H1 (cell line): ENCODE data around the gene ALOX5. TPM values are rescaled to one million over a fixed set of nuclear protein-coding genes. Genes with fewer than 3 reads are reported as not detected.

Experiments used
- CTCF ChIA-PET: fragments of 300-600 bp; sonication (Branson Sonifier 250); formaldehyde crosslinking; loops from one replicate; lab custom pipeline; 2021; ENCODE audit not compliant: partially characterized antibody; lab: Charles Lee
- POLR2A ChIA-PET: fragments of 300-600 bp; sonication (Branson Sonifier 250); formaldehyde crosslinking; loops from one replicate; lab custom pipeline; 2021; ENCODE audit warnings: inconsistent platforms; ENCODE audit not compliant: partially characterized antibody; lab: Charles Lee
- DNase-seq, 2 experiments: peaks; one replicate each; pipeline versions ENCODE4 v3.0.0 to v3.0.0-alpha.2; 2010 to 2022; ENCODE audit warnings: low spot score in 2 of 2, low read depth in 1 of 2, mixed read lengths in 1 of 2
- FAIRE-seq: peaks from 2 replicates; lab custom pipeline; 2011; peaks lifted over from hg19 to GRCh38; lab: Jason Lieb, UNC
- H2AFZ ChIP-seq: 2 replicates; pipeline ENCODE4 v1.8.1; 2012; ENCODE audit warnings: low read length, inconsistent platforms
- H2AK5ac ChIP-seq: 2 replicates; pipeline ENCODE4 v1.6.1; 2013; ENCODE audit warnings: low read depth, low read length
- H2BK120ac ChIP-seq: replicated peaks from 2 replicates; pipeline ENCODE3; 2013; ENCODE audit warnings: low read depth, low read length, inconsistent platforms
- H2BK12ac ChIP-seq: 2 replicates; pipeline ENCODE4 v1.6.1; 2013; ENCODE audit warnings: low read depth, low read length
- H2BK15ac ChIP-seq: 2 replicates; pipeline ENCODE4 v1.6.1; 2013; ENCODE audit warnings: low read length
- H2BK20ac ChIP-seq: 2 replicates; pipeline ENCODE4 v1.6.1; 2013; ENCODE audit warnings: low read length
- H2BK5ac ChIP-seq: 2 replicates; pipeline ENCODE4 v1.6.1; 2013; ENCODE audit warnings: low read depth, low read length
- H3K14ac ChIP-seq: 2 replicates; pipeline ENCODE4 v1.6.1; 2013; ENCODE audit warnings: inconsistent platforms; ENCODE audit not compliant: insufficient read length
- H3K18ac ChIP-seq: 2 replicates; pipeline ENCODE4 v1.6.1; 2013; ENCODE audit warnings: low read length; ENCODE audit errors: extremely low read depth
- H3K23ac ChIP-seq: 2 replicates; pipeline ENCODE4 v1.6.1; 2013; ENCODE audit warnings: inconsistent platforms; ENCODE audit not compliant: insufficient read length
- H3K23me2 ChIP-seq: 2 replicates; pipeline ENCODE4 v1.6.1; 2013; ENCODE audit warnings: low read depth, low read length
- H3K27ac ChIP-seq: 2 replicates; pipeline ENCODE4 v1.6.1; 2011; ENCODE audit warnings: low read depth, low read length, inconsistent platforms
- H3K27me3 ChIP-seq, 4 experiments: replicated peaks in 1 of 4; 1 replicate in 1 of 4; 2 replicates in 3 of 4; pipeline versions ENCODE4 v1.6.1 to v1.8.1; 2011 to 2013; ENCODE audit warnings: low read length in 3 of 4, mild to moderate bottlenecking in 3 of 4, inconsistent platforms in 2 of 4, mixed read lengths in 2 of 4, moderate library complexity in 1 of 4; ENCODE audit not compliant: control insufficient read depth in 3 of 4, insufficient read depth in 3 of 4; ENCODE audit errors: extremely low read depth in 1 of 4
- H3K36me3 ChIP-seq, 4 experiments: 2 replicates each; pipeline versions ENCODE4 v1.6.1 to v1.8.1; 2011 to 2013; ENCODE audit warnings: mild to moderate bottlenecking in 4 of 4, low read length in 3 of 4, moderate library complexity in 2 of 4, control low read depth in 1 of 4, inconsistent platforms in 1 of 4; ENCODE audit not compliant: insufficient read depth in 4 of 4, control insufficient read depth in 2 of 4
- H3K4ac ChIP-seq: replicated peaks from 2 replicates; pipeline ENCODE3; 2013; ENCODE audit warnings: low read length, low read depth, mixed read lengths, inconsistent platforms; ENCODE audit not compliant: insufficient read length
- H3K4me1 ChIP-seq, 4 experiments: replicated peaks in 1 of 4; 1 replicate in 1 of 4; 2 replicates in 3 of 4; pipeline versions ENCODE4 v1.6.1 to v1.8.1; 2011 to 2013; ENCODE audit warnings: low read length in 3 of 4, inconsistent platforms in 2 of 4, mixed read lengths in 1 of 4; ENCODE audit not compliant: insufficient read depth in 4 of 4, control insufficient read depth in 3 of 4
- H3K4me2 ChIP-seq, 2 experiments: 2 replicates each; pipeline versions ENCODE4 v1.6.1 to v1.8.1; 2011 to 2013; ENCODE audit warnings: low read depth in 2 of 2, low read length in 2 of 2, control low read depth in 1 of 2, inconsistent platforms in 1 of 2, mild to moderate bottlenecking in 1 of 2; ENCODE audit not compliant: insufficient read depth in 1 of 2
- H3K4me3 ChIP-seq, 4 experiments: fragments of 200-600, 300-600 bp in 1 of 4; sonication (generic), shearing (Covaris generic), sonication (Bioruptor Twin) in 1 of 4; 2 replicates each; pipeline versions ENCODE4 v1.5.1 to v1.8.1; 2011 to 2016; ENCODE audit warnings: low read length in 4 of 4, low read depth in 3 of 4, control low read depth in 2 of 4, inconsistent platforms in 2 of 4, mild to moderate bottlenecking in 2 of 4, mixed read lengths in 1 of 4, moderate library complexity in 1 of 4; ENCODE audit not compliant: insufficient read depth in 2 of 4; ENCODE audit errors: extremely low read depth in 1 of 4
- H3K56ac ChIP-seq: replicated peaks from 2 replicates; pipeline ENCODE3; 2013; ENCODE audit warnings: low read depth, mild to moderate bottlenecking, mixed read lengths, low read length, inconsistent platforms; ENCODE audit not compliant: insufficient read length
- H3K79me1 ChIP-seq: 2 replicates; pipeline ENCODE4 v1.6.1; 2013; ENCODE audit warnings: low read depth, low read length, control low read depth
- H3K79me2 ChIP-seq, 2 experiments: 2 replicates each; pipeline versions ENCODE4 v1.6.1 to v1.8.1; 2012 to 2013; ENCODE audit warnings: low read length in 2 of 2, mild to moderate bottlenecking in 2 of 2, inconsistent platforms in 1 of 2; ENCODE audit not compliant: insufficient read depth in 2 of 2, control insufficient read depth in 1 of 2
- H3K9ac ChIP-seq, 4 experiments: replicated peaks in 1 of 4; 1 replicate in 1 of 4; 2 replicates in 3 of 4; pipeline versions ENCODE4 v1.6.1 to v1.8.1; 2011 to 2013; ENCODE audit warnings: low read depth in 3 of 4, low read length in 3 of 4, control low read depth in 2 of 4, mild to moderate bottlenecking in 2 of 4, moderate library complexity in 2 of 4, inconsistent platforms in 1 of 4; ENCODE audit errors: extremely low read depth in 1 of 4
- H3K9me3 ChIP-seq, 2 experiments: 2 replicates each; pipeline versions ENCODE4 v1.6.1 to v1.8.1; 2012 to 2013; ENCODE audit warnings: mild to moderate bottlenecking in 2 of 2, moderate library complexity in 2 of 2, control low read depth in 1 of 2, inconsistent platforms in 1 of 2, low read depth in 1 of 2, low read length in 1 of 2, mixed read lengths in 1 of 2; ENCODE audit not compliant: insufficient read depth in 2 of 2
- H4K20me1 ChIP-seq, 2 experiments: replicated peaks in 1 of 2; 2 replicates each; pipeline versions ENCODE3 to v1.8.1; 2011 to 2013; ENCODE audit warnings: inconsistent platforms in 2 of 2, low read length in 2 of 2, mild to moderate bottlenecking in 1 of 2; ENCODE audit not compliant: insufficient read depth in 2 of 2, control insufficient read depth in 1 of 2
- H4K5ac ChIP-seq: 2 replicates; pipeline ENCODE4 v1.6.1; 2013; ENCODE audit warnings: low read length, low read depth, mixed read lengths, inconsistent platforms; ENCODE audit not compliant: insufficient read length
- H4K8ac ChIP-seq: 2 replicates; pipeline ENCODE4 v1.8.0; 2013; ENCODE audit warnings: mild to moderate bottlenecking, moderate library complexity, low read length, inconsistent platforms; ENCODE audit not compliant: insufficient read depth; ENCODE audit errors: extremely low read depth
- H4K91ac ChIP-seq: replicated peaks from 2 replicates; pipeline ENCODE3; 2013; ENCODE audit warnings: low read length, mixed read lengths, inconsistent platforms; ENCODE audit not compliant: insufficient read length
- CHD2 ChIP-seq: IDR thresholded peaks from 2 replicates; pipeline ENCODE4 v1.6.1; 2012; ENCODE audit warnings: low read length, improper control_type of control experiment
- EP300 ChIP-seq, 2 experiments: IDR thresholded peaks; 1 replicate in 1 of 2; 2 replicates in 1 of 2; pipeline ENCODE4 v1.6.1; 2011 to 2012; ENCODE audit warnings: low read depth in 2 of 2, low read length in 2 of 2, mild to moderate bottlenecking in 2 of 2, borderline replicate concordance in 1 of 2, inconsistent platforms in 1 of 2, moderate library complexity in 1 of 2
- HDAC2 ChIP-seq, 2 experiments: fragments of 300-600 bp in 1 of 2; sonication (generic) in 1 of 2; IDR thresholded peaks; 2 replicates each; pipeline ENCODE4 v1.6.1; 2011 to 2012; ENCODE audit warnings: low read depth in 2 of 2, low read length in 2 of 2, mild to moderate bottlenecking in 2 of 2, moderate library complexity in 2 of 2, borderline replicate concordance in 1 of 2, inconsistent platforms in 1 of 2
- KDM5A ChIP-seq: fragments of 200-600 bp; IDR thresholded peaks from 2 replicates; pipeline ENCODE4 v1.7.1; 2012; ENCODE audit warnings: mild to moderate bottlenecking, low read length, inconsistent platforms, mixed read lengths
- NANOG ChIP-seq: IDR thresholded peaks from 2 replicates; pipeline ENCODE4 v1.6.1; 2011; ENCODE audit warnings: low read length, low read depth, mild to moderate bottlenecking, inconsistent platforms; ENCODE audit not compliant: insufficient read depth, poor library complexity, severe bottlenecking
- POLR2AphosphoS5 ChIP-seq: IDR thresholded peaks from 2 replicates; pipeline ENCODE4 v1.6.1; 2011; ENCODE audit warnings: low read depth, low read length
- RXRA ChIP-seq: IDR thresholded peaks from 2 replicates; pipeline ENCODE4 v1.6.1; 2011; ENCODE audit warnings: low read depth, mild to moderate bottlenecking, low read length, moderate library complexity; ENCODE audit not compliant: insufficient read depth
- SAP30 ChIP-seq: fragments of 300-600 bp; sonication (generic); IDR thresholded peaks from 2 replicates; pipeline ENCODE4 v1.7.1; 2012; ENCODE audit warnings: low read length, moderate library complexity, mild to moderate bottlenecking, inconsistent platforms; ENCODE audit not compliant: insufficient read depth, insufficient replicate concordance
- SIN3A ChIP-seq, 2 experiments: IDR thresholded peaks in 1 of 2; conservative IDR thresholded peaks in 1 of 2; 2 replicates each; pipeline ENCODE4 v1.6.1; 2011 to 2012; ENCODE audit warnings: low read length in 2 of 2, improper control_type of control experiment in 1 of 2, low read depth in 1 of 2, mild to moderate bottlenecking in 1 of 2
- SUZ12 ChIP-seq: fragments of 200-600 bp; sonication (generic); IDR thresholded peaks from 2 replicates; pipeline ENCODE4 v1.6.1; 2012; ENCODE audit warnings: mild to moderate bottlenecking, inconsistent platforms, low read length, moderate library complexity, mixed read lengths
- TBP ChIP-seq: IDR thresholded peaks from 2 replicates; pipeline ENCODE4 v1.6.1; 2011; ENCODE audit warnings: low read depth, low read length, improper control_type of control experiment
- WGBS, 2 experiments: shearing (Covaris generic) in 1 of 2; methylation state at CpG; one replicate each; pipeline versions ENCODE4 v1.1.6 to v1.1.7; 2013 to 2015; ENCODE audit warnings: low lambda C conversion rate in 2 of 2, mixed read lengths in 2 of 2, inconsistent platforms in 1 of 2, low coverage in 1 of 2, missing lambda C conversion rate in 1 of 2; ENCODE audit not compliant: insufficient replicate concordance in 2 of 2, insufficient coverage in 1 of 2, insufficient read length in 1 of 2; ENCODE audit errors: extremely low coverage in 1 of 2, missing lambda C conversion rate in 1 of 2; 5-methylcytosine and 5-hydroxymethylcytosine counted together
- polyA plus RNA-seq, 7 experiments: library from polyadenylated mRNA; depleted of rRNA in 3 of 7; stranded (reverse) in 5 of 7; unstranded in 2 of 7; fragments of >200 nt in 5 of 7; fragments of 200-250 nt in 2 of 7; gene quantifications; 1 replicate in 5 of 7; 2 replicates in 1 of 7; 4 replicates in 1 of 7; pipeline versions ENCODE4 v1.2.1 to v1.2.3, GENCODE V29; 2011 to 2013; ENCODE audit warnings: missing spikeins in 2 of 7, mixed read lengths in 2 of 7
- total RNA-seq: library from RNA; stranded (reverse); fragmentation: NEBNext Ultra II Directional; extraction: Animal tissue kit (Norgen Biotek cat#: 25700); gene quantifications from 2 replicates; pipeline ENCODE4 v1.2.1, GENCODE V29; 2021
- TF ChIP-seq, protein P1 (sequence below): IDR thresholded peaks from 2 replicates; pipeline ENCODE4 v1.6.1; 2012; ENCODE audit warnings: inconsistent platforms

The ALOX5 gene
- total and polyA plus RNA-seq, 2 of the 8 experiments (the other 6 are each of a cell fraction or from before 2014, with no cell fraction given) = 1.6 to 3.8 TPM

- H3K23me2 ChIP-seq = no peaks in the 10 kb centered on the region
- TF ChIP-seq CHD2 = no peak
- TF ChIP-seq HDAC2 (IDR thresholded peaks at IDR 0.05; ENCODE audit: borderline replicate concordance in 1 of 2, low read depth in 2 of 2, low read length in 2 of 2) = no peak
- TF ChIP-seq TBP = no peak
- TF ChIP-seq NANOG = no peak
- no peak for TF ChIP-seq SIN3A (conservative IDR thresholded peaks at IDR 0.05 in 1 of 2, IDR thresholded peaks at IDR 0.05 in 1 of 2; ENCODE audit: low read depth in 1 of 2, low read length in 2 of 2)
- TF ChIP-seq SUZ12 = no peak
- no peak for TF ChIP-seq EP300 (IDR thresholded peaks at IDR 0.05; ENCODE audit: borderline replicate concordance in 1 of 2, low read depth in 2 of 2, low read length in 2 of 2)
- TF ChIP-seq, protein P1, sequence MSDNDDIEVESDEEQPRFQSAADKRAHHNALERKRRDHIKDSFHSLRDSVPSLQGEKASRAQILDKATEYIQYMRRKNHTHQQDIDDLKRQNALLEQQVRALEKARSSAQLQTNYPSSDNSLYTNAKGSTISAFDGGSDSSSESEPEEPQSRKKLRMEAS = no peak
- TF ChIP-seq SAP30 = no peak
- TF ChIP-seq POLR2AphosphoS5 = no peak
- TF ChIP-seq RXRA = no peak
- no peak for TF ChIP-seq KDM5A
Measured at GRCh38 chr10:45429790-45430189, 55.8 kb downstream of the ALOX5 start.

More at GRCh38 chr10:45429790-45430189, 55.8 kb downstream of the ALOX5 start:
- no peak overlapping the region for H2BK20ac ChIP-seq
- peaks cover 4 to 12% (median 7%) of the 10 kb centered on the region in 4 experiments for H3K4me1 ChIP-seq
- H4K91ac ChIP-seq = no peak overlapping the region
- no peaks in the 10 kb centered on the region for H3K9me3 ChIP-seq
- H3K4me2 ChIP-seq = no peak overlapping the region
- WGBS, 2 experiments = 76% methylated on average over 2 of the region's 2 CpGs; no CpG with 5 or more reads in 1 of the 2 experiments
- H3K4me3 ChIP-seq = no peak overlapping the region
- no peak overlapping the region for H2BK12ac ChIP-seq
- H3K56ac ChIP-seq = no peak overlapping the region
- no peaks in the 10 kb centered on the region for H3K36me3 ChIP-seq
- H3K27me3 ChIP-seq = no peaks in the 10 kb centered on the region
- H4K5ac ChIP-seq = no peak overlapping the region
- no peak overlapping the region for H3K14ac ChIP-seq
- H3K4ac ChIP-seq = no peak overlapping the region
- FAIRE-seq (no peak), DNase-seq (no peak)
- H3K23ac ChIP-seq = no peak overlapping the region
- H3K27ac ChIP-seq = no peak overlapping the region
- H2AFZ ChIP-seq = no peak overlapping the region
- H2BK15ac ChIP-seq = no peak overlapping the region
- no peak overlapping the region for H2AK5ac ChIP-seq
- no peaks in the 10 kb centered on the region for H3K79me1 ChIP-seq
- CTCF ChIA-PET = interaction anchor here (0.7 to 0.9 kb wide), 4 partner anchors 12 to 79 kb away, joined by 3 to 4 read pairs (median 3); no protein-coding TSS in a partner anchor
- H4K8ac ChIP-seq = no peak overlapping the region
- no peak overlapping the region for H2BK5ac ChIP-seq
- H2BK120ac ChIP-seq = no peak overlapping the region
- H3K18ac ChIP-seq = no peak overlapping the region
- no peaks in the 10 kb centered on the region for H4K20me1 ChIP-seq
- POLR2A ChIA-PET = interaction anchor here (2.7 kb wide), 1 partner anchor 10 kb away, joined by 16 read pairs; no protein-coding TSS in a partner anchor
- no peak overlapping the region for H3K9ac ChIP-seq
- H3K79me2 ChIP-seq = no peaks in the 10 kb centered on the region
